H9 (cell line): ENCODE measurements around the gene STK32C. TPM values are rescaled to one million over a fixed set of nuclear protein-coding genes. Genes with fewer than 3 reads are reported as not detected.

Experiments used
- DNase-seq: peaks from one replicate; pipeline ENCODE4 v3.0.0-alpha.2; 2017
- H2AFZ ChIP-seq: one replicate; pipeline ENCODE4 v1.6.1; 2013; ENCODE audit warnings: mild to moderate bottlenecking, low read length, control low read depth, moderate library complexity
- H2AK5ac ChIP-seq: 2 replicates; pipeline ENCODE4 v1.6.1; 2013; ENCODE audit warnings: low read length, control low read depth, mixed read lengths; ENCODE audit not compliant: insufficient read length
- H2BK120ac ChIP-seq: one replicate; pipeline ENCODE4 v1.6.1; 2013; ENCODE audit warnings: low read depth, mild to moderate bottlenecking, low read length, control low read depth, inconsistent platforms; ENCODE audit not compliant: poor library complexity, severe bottlenecking
- H2BK12ac ChIP-seq: 2 replicates; pipeline ENCODE4 v1.6.1; 2013; ENCODE audit warnings: low read length, control low read depth, mixed read lengths, low read depth; ENCODE audit not compliant: insufficient read length
- H2BK15ac ChIP-seq: 2 replicates; pipeline ENCODE4 v1.6.1; 2013; ENCODE audit warnings: low read depth, low read length, control low read depth
- H2BK20ac ChIP-seq: one replicate; pipeline ENCODE4 v1.6.1; 2013; ENCODE audit warnings: low read depth, mild to moderate bottlenecking, low read length, control low read depth, inconsistent platforms; ENCODE audit not compliant: poor library complexity, severe bottlenecking
- H2BK5ac ChIP-seq: 2 replicates; pipeline ENCODE4 v1.6.1; 2013; ENCODE audit warnings: low read length, control low read depth, mixed read lengths; ENCODE audit not compliant: insufficient read length
- H3K14ac ChIP-seq: 2 replicates; pipeline ENCODE4 v1.6.1; 2013; ENCODE audit warnings: low read length, control low read depth; ENCODE audit not compliant: insufficient read depth
- H3K18ac ChIP-seq: 2 replicates; pipeline ENCODE4 v1.6.1; 2013; ENCODE audit warnings: low read depth, mild to moderate bottlenecking, mixed read lengths, low read length, control low read depth; ENCODE audit not compliant: insufficient read length
- H3K23ac ChIP-seq: 2 replicates; pipeline ENCODE4 v1.6.1; 2013; ENCODE audit warnings: low read length, control low read depth, mixed read lengths, low read depth; ENCODE audit not compliant: insufficient read length
- H3K23me2 ChIP-seq: 2 replicates; pipeline ENCODE4 v1.6.1; 2013; ENCODE audit warnings: low read depth, mild to moderate bottlenecking, mixed read lengths, low read length, control low read depth; ENCODE audit not compliant: insufficient read length, poor library complexity, severe bottlenecking
- H3K27ac ChIP-seq: 2 replicates; pipeline ENCODE4 v1.5.1; 2013; ENCODE audit warnings: low read length, control low read depth, mixed read lengths, low read depth; ENCODE audit not compliant: insufficient read length
- H3K27me3 ChIP-seq: 2 replicates; pipeline ENCODE4 v1.6.1; 2013; ENCODE audit warnings: low read length, control low read depth, inconsistent platforms; ENCODE audit not compliant: insufficient read depth
- H3K4ac ChIP-seq: 2 replicates; pipeline ENCODE4 v1.6.1; 2013; ENCODE audit warnings: low read depth, mild to moderate bottlenecking, control low read depth, inconsistent platforms, low read length, moderate library complexity
- H3K4me1 ChIP-seq: 2 replicates; pipeline ENCODE4 v1.6.1; 2013; ENCODE audit warnings: low read length, control low read depth, inconsistent platforms; ENCODE audit not compliant: insufficient read depth
- H3K4me2 ChIP-seq: 2 replicates; pipeline ENCODE4 v1.6.1; 2013; ENCODE audit warnings: low read length, control low read depth, mixed read lengths; ENCODE audit not compliant: insufficient read length, insufficient read depth
- H3K56ac ChIP-seq: 2 replicates; pipeline ENCODE4 v1.6.1; 2013; ENCODE audit warnings: low read depth, mild to moderate bottlenecking, mixed read lengths, low read length, control low read depth; ENCODE audit not compliant: insufficient read length
- H3K79me1 ChIP-seq: 2 replicates; pipeline ENCODE4 v1.6.1; 2013; ENCODE audit warnings: low read depth, mild to moderate bottlenecking, moderate library complexity, low read length, control low read depth, inconsistent platforms; ENCODE audit not compliant: insufficient read depth, poor library complexity, severe bottlenecking
- H3K79me2 ChIP-seq: 2 replicates; pipeline ENCODE4 v1.6.1; 2013; ENCODE audit warnings: low read length, control low read depth, inconsistent platforms; ENCODE audit not compliant: insufficient read depth
- H3K9ac ChIP-seq: 2 replicates; pipeline ENCODE4 v1.6.1; 2013; ENCODE audit warnings: low read length, control low read depth, mixed read lengths; ENCODE audit not compliant: insufficient read length; ENCODE audit errors: extremely low read depth
- H3K9me3 ChIP-seq: one replicate; pipeline ENCODE4 v1.6.1; 2013; ENCODE audit warnings: low read depth, low read length, inconsistent platforms; ENCODE audit not compliant: control insufficient read depth
- H3T11ph ChIP-seq: one replicate; pipeline ENCODE4 v1.6.1; 2013; ENCODE audit warnings: mild to moderate bottlenecking, low read length, control low read depth, inconsistent platforms
- H4K20me1 ChIP-seq: one replicate; pipeline ENCODE4 v1.6.1; 2013; ENCODE audit not compliant: control insufficient read depth, insufficient read length, insufficient read depth
- H4K5ac ChIP-seq: 2 replicates; pipeline ENCODE4 v1.6.1; 2013; ENCODE audit warnings: low read depth, mild to moderate bottlenecking, mixed read lengths, low read length, control low read depth; ENCODE audit not compliant: insufficient read length
- H4K8ac ChIP-seq: replicated peaks from 2 replicates; pipeline ENCODE4 v1.6.1; 2013; ENCODE audit warnings: low read length, control low read depth, mixed read lengths, low read depth; ENCODE audit not compliant: insufficient read length
- H4K91ac ChIP-seq: 2 replicates; pipeline ENCODE4 v1.6.1; 2013; ENCODE audit warnings: low read depth, mild to moderate bottlenecking, moderate library complexity, mixed read lengths, low read length, control low read depth; ENCODE audit not compliant: insufficient read length
- H3K27ac Mint-ChIP-seq, 3 experiments: 2 replicates in 2 of 3; 3 replicates in 1 of 3; pipeline ENCODE4 v1.8.0; 2020 to 2021; ENCODE audit warnings: mixed read lengths in 3 of 3, mild to moderate bottlenecking in 1 of 3, moderate library complexity in 1 of 3
- H3K27me3 Mint-ChIP-seq: 2 replicates; pipeline ENCODE4 v1.8.0; 2021; ENCODE audit warnings: low read depth, mild to moderate bottlenecking, moderate library complexity, mixed read lengths
- H3K36me3 Mint-ChIP-seq, 3 experiments: 2 replicates in 2 of 3; 3 replicates in 1 of 3; pipeline ENCODE4 v1.8.0; 2020 to 2021; ENCODE audit warnings: low read depth in 3 of 3, mixed read lengths in 3 of 3; ENCODE audit not compliant: insufficient read depth in 1 of 3
- H3K4me1 Mint-ChIP-seq, 2 experiments: 2 replicates each; pipeline ENCODE4 v1.8.0; 2020; ENCODE audit warnings: mixed read lengths in 2 of 2
- H3K4me3 Mint-ChIP-seq, 2 experiments: 2 replicates in 1 of 2; 3 replicates in 1 of 2; pipeline ENCODE4 v1.8.0; 2020 to 2021; ENCODE audit warnings: mild to moderate bottlenecking in 2 of 2, mixed read lengths in 2 of 2, moderate library complexity in 1 of 2
- H3K9me3 Mint-ChIP-seq, 2 experiments: 2 replicates in 1 of 2; 3 replicates in 1 of 2; pipeline ENCODE4 v1.8.0; 2020; ENCODE audit warnings: mild to moderate bottlenecking in 2 of 2, mixed read lengths in 2 of 2, moderate library complexity in 1 of 2
- CTCF ChIP-seq: fragments of 200-600 bp; sonication (generic); conservative IDR thresholded peaks from 3 replicates; pipeline ENCODE4 v1.8.0; 2021; ENCODE audit warnings: antibody characterized with exemption, mild to moderate bottlenecking
- WGBS: extraction: QIAGEN DNeasy Blood & Tissue Kit; methylation state at CpG from one replicate; pipeline ENCODE4 v1.1.7; 2013; ENCODE audit warnings: missing lambda C conversion rate, low lambda C conversion rate, mixed read lengths; ENCODE audit not compliant: insufficient read length; ENCODE audit errors: extremely low coverage; 5-methylcytosine and 5-hydroxymethylcytosine counted together
- total RNA-seq: library from RNA; stranded (reverse); gene quantifications from 2 replicates; pipeline ENCODE4 v1.2.1, GENCODE V29; 2021

The STK32C gene
- total RNA-seq, 1 experiment from 2014 or later, result 11.3 TPM

DNA sequence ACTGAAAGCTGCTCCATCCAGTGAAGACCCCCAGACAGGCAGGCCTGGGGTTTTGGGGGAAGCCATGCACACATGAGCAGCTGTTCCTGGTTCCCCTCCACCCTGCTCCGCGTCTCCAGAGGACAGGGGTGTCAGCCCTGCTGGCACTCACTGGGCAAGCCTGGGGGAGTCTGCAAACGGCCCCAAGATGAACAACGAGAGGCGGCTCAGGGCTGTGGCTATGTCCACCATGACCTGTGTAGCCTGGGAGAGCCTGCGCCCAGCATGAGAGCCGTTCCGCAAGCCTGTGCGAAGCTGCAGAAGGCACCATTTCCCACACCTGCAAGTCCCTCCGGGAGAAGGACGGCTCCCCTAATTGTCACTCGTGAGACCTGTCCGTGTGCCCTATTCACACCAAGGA is 61.5 kb downstream of the STK32C start:
- no peak overlapping the region for H3K27ac ChIP-seq
- peaks cover 4% of the 10 kb centered on the region for H3K23me2 ChIP-seq
- no peaks in the 10 kb centered on the region for H3K9me3 ChIP-seq
- no peaks in the 10 kb centered on the region for H3K79me1 ChIP-seq
- H2BK20ac ChIP-seq, result no peak overlapping the region
- Mint-ChIP-seq H3K4me1 (peaks cover 2 to 12% of the 10 kb centered on the region in 2 experiments; a peak in 3 of 4 replicates), H3K4me3 (no peak overlapping the region), H3K36me3 (no peaks in the 10 kb centered on the region), H3K27me3 (peaks cover 3% of the 10 kb centered on the region), H3K27ac (no peak overlapping the region), H3K9me3 (no peaks in the 10 kb centered on the region)
- TF ChIP-seq CTCF, result no peak
- no peak overlapping the region for H3T11ph ChIP-seq
- H3K23ac ChIP-seq, result no peak overlapping the region
- no peak overlapping the region for H2AFZ ChIP-seq
- H3K4me1 ChIP-seq, result no peaks in the 10 kb centered on the region
- no peak overlapping the region for H2BK5ac ChIP-seq
- no peaks in the 10 kb centered on the region for H4K20me1 ChIP-seq
- H3K9ac ChIP-seq, result no peak overlapping the region
- H3K27me3 ChIP-seq, result no peaks in the 10 kb centered on the region
- H2BK120ac ChIP-seq, result no peak overlapping the region
- H3K4me2 ChIP-seq, result no peak overlapping the region
- H4K5ac ChIP-seq, result no peak overlapping the region
- H3K4ac ChIP-seq, result no peak overlapping the region
- no peak overlapping the region for H2AK5ac ChIP-seq
- no peaks in the 10 kb centered on the region for H3K79me2 ChIP-seq
- H3K14ac ChIP-seq, result no peak overlapping the region
- H2BK12ac ChIP-seq, result no peak overlapping the region
- DNase-seq, result no peak
- H4K91ac ChIP-seq, result no peak overlapping the region
- no peak overlapping the region for H4K8ac ChIP-seq
- no CpG with 5 or more reads among the region's 13 CpGs for WGBS
- H2BK15ac ChIP-seq, result no peak overlapping the region
- no peak overlapping the region for H3K56ac ChIP-seq
- H3K18ac ChIP-seq, result no peak overlapping the region
